GM19438 (cell line): ENCODE data around the gene LPA.
A peak's percentile ranks its signal among the peaks of the same experiment; 100 is the strongest.
"Not testable (repeated sequence)": the region's sequence is repeated elsewhere in the genome, so short reads cannot be mapped to it uniquely, and the experiment has no call there.

ENCODE experiments used
- ATAC-seq: cut with Tn5 transposase; IDR thresholded peaks from one replicate; pipeline ENCODE4 v1.9.1; 2021; ENCODE audit warnings: low read depth; ENCODE audit not compliant: unreplicated experiment

The LPA gene

DNA sequence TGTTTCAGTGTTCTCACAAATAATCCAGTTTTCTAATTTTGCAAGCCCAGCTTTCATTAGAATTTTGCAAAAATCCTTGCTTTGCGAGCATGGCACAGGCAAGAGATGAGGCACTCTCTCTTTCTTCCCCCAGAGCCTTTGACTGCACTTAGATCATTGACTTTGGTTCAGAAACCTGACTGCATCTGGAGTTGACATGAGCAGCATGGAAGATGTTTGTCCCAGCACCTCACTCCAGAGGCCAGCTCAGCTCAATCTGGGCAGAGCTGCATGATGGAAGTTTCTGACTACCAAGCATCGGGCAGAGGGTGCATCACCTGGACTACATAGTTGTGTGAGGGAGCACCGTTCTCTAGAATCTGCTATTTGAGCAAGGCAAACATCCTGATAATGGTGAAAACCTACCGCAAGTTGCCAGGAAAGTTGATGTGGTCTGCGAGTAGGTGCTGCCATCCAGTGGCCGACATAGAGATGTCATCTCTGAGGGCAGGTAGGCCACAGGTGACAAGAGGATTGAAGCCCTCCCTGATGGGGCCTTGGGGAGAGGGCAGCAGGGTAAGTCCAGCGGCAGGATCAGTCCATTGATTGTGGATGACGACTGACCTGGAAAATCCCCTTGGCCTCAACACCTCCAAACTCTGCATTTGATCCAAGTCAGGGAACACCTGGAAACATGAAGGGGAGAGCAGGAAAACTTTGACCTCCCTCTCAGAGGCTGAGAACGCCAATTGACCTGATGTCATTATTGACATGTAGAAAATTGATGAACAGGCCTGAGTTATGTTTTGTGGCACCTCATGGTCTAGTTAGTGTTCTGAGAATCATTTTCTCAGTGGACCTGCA lies 3.8 kb upstream of the LPA start:
- peak; percentile 78 for ATAC-seq

- ATAC-seq = no peak
Observed at GRCh38 chr6:160662842-160663241, 1.2 kb downstream of the LPA start.

GRCh38 chr6:160662429-160662828 lies 1.6 kb downstream of the LPA start:
- no peak for ATAC-seq

DNA sequence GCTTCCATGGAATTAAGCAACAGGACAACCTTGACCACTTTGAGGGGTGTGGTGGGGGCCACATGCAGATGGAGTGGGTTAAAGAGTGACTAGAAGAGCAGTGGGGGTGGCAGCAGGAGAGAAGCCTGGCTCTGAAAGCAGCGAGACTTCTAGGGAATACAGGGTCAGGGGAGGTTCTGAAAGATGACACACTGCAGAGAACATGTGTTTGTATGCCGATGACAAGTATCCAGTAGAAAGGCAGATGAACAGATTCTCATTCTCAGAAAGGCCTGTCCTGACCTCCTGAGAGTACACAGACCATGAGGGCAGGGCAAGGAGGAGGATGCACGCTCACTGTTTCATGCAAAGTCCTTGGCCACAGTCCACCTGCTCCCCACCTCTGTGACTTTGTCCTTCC lies 2.9 kb downstream of the LPA start:
- ATAC-seq = no peak

DNA sequence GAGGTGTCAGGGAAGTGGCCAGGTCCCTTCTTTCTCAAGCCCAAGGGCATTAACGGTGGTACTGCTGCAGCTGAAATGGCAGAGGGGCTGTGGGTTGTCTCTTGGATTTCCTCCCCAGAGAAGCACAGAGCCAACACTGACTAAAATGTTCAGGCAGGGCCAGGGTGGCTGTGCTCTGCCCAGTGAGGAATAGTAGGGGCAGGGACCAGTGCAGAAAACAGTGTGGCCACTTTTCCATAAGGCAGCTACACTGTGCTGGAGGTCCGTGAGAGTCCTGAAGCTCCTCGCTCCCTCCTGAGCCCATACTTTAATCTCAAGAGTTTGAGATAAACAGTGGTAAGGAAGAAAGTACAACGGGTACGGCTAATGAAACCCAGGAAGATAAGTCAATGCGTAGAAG lies 4.5 kb downstream of the LPA start:
- no peak for ATAC-seq

DNA sequence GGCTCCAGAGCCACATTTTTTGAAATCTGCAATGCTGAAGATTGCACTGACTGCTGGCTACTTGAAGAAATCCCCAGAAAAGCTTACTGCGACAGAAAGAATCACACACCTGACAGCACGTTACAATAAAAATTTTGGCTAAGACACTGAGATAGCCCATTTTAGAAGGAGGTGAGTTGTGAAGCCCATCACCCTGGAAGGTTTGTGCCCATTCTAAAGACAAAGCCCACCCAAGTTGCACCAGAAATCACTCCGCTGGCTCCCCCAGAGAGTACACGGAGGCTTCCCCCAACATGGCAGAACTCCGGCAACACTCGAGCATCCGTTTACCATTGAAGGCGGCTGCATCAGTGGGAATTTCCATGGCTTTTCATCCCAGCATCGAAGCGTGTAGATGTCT lies 29.4 kb downstream of the LPA start:
- ATAC-seq = no peak

GRCh38 chr6:160595838-160596832 lies 67.9 kb downstream of the LPA start:
- no peak for ATAC-seq

GRCh38 chr6:160595297-160595696 lies 68.8 kb downstream of the LPA start:
- not testable (repeated sequence) for ATAC-seq

DNA sequence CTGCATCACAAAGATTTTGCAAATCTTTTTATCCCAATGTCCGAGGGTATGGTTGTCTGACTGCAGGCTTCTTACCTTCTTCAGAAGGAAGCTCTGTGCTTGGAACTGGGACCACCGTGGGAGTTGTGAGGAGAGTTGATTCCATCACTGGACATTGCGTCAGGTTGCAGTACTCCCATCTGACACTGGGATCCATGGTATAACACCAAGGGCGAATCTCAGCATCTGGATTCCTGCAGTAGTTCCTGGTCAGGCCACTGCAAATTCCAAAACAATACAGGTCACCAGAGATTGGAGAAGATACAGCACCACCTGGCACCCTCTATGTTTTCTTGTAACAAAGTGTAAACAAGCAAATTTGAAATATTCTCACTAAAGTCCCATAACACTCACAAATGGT lies 77.7 kb downstream of the LPA start:
- no peak for ATAC-seq

DNA sequence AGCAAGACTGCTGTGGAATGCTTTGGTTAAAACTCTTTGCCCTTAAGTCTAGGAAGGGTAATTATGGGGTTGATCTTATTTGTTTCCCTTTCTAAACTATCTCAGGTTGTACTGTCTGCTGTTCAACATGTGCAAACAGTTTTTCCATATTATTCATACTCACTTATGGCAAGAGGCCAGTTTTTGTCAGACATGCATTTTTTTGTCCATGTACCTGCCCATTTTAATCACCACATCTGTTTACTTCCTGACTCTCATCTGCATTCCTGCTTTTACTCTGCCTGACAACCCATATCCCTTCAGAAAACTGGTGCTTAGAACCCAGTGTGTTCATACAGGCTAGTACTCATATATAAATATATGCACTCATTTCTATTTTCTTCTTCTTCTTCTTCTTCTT lies 80.3 kb downstream of the LPA start:
- ATAC-seq = no peak

DNA sequence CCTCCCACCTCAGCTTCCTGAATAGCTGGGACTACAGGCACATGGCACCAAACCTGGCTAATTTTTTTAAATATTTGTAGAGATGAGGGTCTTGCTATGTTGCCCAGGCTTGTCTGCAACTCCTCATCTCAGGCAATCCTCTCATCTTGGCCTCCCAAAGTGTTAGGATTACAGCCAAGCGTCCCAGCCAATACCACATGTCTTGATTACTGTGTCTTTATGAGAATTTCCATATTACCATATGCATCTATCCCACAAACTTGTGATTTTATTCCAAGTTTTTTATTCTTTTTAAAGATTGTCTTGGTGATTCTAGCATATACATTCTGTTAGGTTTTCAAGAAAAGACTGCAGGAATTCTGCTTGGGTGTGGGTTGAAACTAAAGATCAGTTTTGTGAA lies 82.7 kb downstream of the LPA start:
- ATAC-seq = no peak

DNA sequence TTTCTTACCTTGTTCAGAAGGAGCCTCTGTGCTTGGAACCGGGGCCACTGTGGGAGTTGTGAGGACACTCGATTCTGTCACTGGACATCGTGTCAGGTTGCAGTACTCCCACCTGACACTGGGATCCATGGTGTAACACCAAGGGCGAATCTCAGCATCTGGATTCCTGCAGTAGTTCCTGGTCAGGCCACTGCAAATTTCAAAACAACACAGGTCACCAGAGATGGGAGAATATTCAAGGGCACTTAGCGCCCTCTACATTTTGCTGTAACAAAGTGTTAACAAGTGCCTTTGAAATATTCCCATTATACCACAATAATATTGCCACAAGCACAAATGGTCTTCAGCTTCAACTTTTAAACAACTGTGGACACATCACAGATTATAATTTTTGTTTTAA lies 85.6 kb downstream of the LPA start:
- ATAC-seq = not testable (repeated sequence)

DNA sequence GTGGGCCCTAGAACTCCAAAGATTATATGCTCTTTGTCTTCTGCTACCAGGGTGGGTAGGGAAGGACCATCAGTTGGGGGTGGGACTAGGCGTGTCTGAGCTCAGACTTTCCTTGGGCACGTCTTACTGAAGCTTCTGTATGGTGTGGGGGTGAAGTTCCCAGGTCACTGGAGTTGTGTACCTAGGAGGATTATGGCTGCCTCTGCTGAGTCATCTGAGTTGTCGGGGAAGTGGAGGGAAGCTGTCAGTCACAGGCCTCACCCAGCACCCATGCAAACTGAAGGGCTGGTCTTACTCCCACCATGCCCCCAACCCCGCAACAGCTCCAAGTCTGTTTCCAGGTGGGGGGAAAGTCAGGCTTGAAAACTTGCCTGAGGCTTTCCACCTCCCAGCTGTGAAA lies 90.1 kb downstream of the LPA start:
- ATAC-seq = no peak

DNA sequence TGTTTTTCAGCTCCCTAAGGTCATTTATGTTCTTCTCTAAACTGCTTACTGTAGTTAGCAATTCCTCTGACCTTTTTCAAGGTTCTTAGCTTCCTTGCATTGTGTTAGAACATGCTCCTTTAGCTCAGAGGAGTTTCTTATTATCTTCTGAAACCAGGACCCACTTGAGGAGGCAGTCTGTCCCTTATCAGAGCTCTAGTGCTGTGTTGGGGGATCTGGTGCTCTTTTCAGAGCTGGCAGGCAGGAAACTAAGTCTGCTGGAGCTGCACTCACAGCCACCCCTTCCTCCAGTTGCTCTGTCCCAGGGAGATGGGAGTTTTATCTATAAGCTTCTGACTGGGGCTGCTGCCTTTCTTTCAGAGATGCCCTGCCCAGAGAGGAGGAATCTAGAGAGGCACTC lies 92.9 kb downstream of the LPA start:
- ATAC-seq = not testable (repeated sequence)

DNA sequence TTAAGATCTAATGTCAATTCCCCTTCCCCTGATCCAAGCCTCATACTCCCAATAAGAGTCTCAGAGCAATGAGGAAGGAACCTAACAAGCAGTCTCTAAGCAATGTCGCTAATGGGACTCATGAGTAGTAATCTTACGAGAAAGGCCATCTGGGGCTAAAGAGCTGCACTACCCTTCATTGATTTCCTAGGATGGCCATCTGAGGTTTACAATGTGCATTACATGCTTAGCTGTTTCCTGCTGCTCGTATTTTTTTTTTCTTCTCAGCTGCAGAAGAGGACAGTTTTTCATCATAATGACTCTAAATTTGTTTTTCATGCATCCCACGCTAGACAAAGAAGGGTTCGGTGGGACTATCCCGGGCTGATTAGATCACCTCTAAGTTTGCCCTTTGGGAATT lies 119.3 kb downstream of the LPA start:
- ATAC-seq = no peak

DNA sequence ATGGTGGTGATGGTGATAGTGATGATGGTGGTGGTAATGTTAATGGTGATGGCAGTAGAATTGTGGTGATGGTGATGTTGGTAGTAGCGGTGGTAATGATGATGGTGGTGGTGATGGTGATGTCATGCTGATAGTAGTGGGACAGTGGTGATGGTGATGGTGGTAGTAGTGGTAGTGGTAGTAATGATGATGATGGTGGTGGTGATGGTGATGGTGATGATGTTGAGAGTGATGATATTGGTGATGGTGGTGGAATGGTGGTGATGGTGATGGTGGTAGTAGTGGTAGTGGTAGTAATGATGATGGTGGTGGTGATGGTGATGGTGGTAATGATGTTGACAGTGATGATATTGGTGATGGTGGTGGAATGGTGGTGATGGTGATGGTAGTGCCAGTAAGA lies 128.8 kb downstream of the LPA start:
- ATAC-seq = no peak

GRCh38 chr6:160534050-160534696 lies 129.9 kb downstream of the LPA start:
- peak; percentile 67 for ATAC-seq

DNA sequence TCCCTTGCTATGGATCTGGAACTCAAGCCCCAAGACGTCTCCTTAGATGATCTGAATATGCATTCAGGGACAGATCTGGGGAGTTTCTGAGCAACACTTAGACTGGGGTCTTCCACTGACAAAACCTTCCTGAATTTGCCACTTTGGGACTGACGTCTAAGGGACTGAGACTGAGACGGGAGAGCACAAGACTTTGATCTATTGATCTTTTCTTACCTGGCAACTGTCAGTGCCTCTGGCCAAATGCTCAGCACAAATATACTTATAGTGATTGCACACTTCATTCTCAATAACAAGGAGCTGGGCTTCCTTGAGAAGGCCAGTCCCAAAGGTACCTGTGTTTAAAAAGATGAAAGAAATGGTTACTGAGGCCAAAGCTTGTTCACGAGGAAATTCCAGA lies 131.8 kb downstream of the LPA start:
- no peak for ATAC-seq

- no peak for ATAC-seq
Observed at GRCh38 chr6:160531826-160532225, 132.2 kb downstream of the LPA start.

GRCh38 chr6:160529524-160529923 lies 134.6 kb downstream of the LPA start:
- not testable (repeated sequence) for ATAC-seq

- no peak for ATAC-seq
Observed at GRCh38 chr6:160523223-160523622, 140.9 kb downstream of the LPA start.
